Measurements from ENCODE around the gene KLHDC4. TPM values are rescaled to one million over a fixed set of nuclear protein-coding genes. Genes with fewer than 3 reads are reported as not detected.
"Not testable (repeated sequence)": the region's sequence is repeated elsewhere in the genome, so short reads cannot be mapped to it uniquely, and the experiment has no call there.

The KLHDC4 gene
- 10 to 100 TPM; 18.3 to 29.1 (median 23.6) TPM for polyA plus RNA-seq (ENCODE audit: insufficient read length in 10 of 10)
- long read RNA-seq, donor 1, full-length matches to known transcripts: 3 of 3 reads
- long read RNA-seq, donor 1, partial matches to known transcripts: 0 of 3 reads
- long read RNA-seq, donor 1, other reads (novel, unspliced or antisense): 0 of 3 reads
- long read RNA-seq, donor 2, full-length matches to known transcripts: 3 of 3 reads
- long read RNA-seq, donor 2, partial matches to known transcripts: 0 of 3 reads
- long read RNA-seq, donor 2, other reads (novel, unspliced or antisense): 0 of 3 reads
- long read RNA-seq, donor 3: 0 reads
- long read RNA-seq, donor 4: 0 reads
- long read RNA-seq, donor 5, full-length matches to known transcripts: 3 of 3 reads
- long read RNA-seq, donor 5, partial matches to known transcripts: 0 of 3 reads
- long read RNA-seq, donor 5, other reads (novel, unspliced or antisense): 0 of 3 reads
- long read RNA-seq, donor 6, full-length matches to known transcripts: 2 of 2 reads
- long read RNA-seq, donor 6, partial matches to known transcripts: 0 of 2 reads
- long read RNA-seq, donor 6, other reads (novel, unspliced or antisense): 0 of 2 reads
- long read RNA-seq, donor 7, full-length matches to known transcripts: 3 of 3 reads
- long read RNA-seq, donor 7, partial matches to known transcripts: 0 of 3 reads
- long read RNA-seq, donor 7, other reads (novel, unspliced or antisense): 0 of 3 reads
- long read RNA-seq, donor 8, full-length matches to known transcripts: 4 of 4 reads
- long read RNA-seq, donor 8, partial matches to known transcripts: 0 of 4 reads
- long read RNA-seq, donor 8, other reads (novel, unspliced or antisense): 0 of 4 reads
- long read RNA-seq, donor 9: 0 reads

GRCh38 chr16:87765776-87766484, at the start of gene KLHDC4:
TSS of gene KLHDC4 (minus strand) at chr16:87765986. CDS start at chr16:87765890, 96 bp downstream.
- DNase-seq: peak; percentile 84 to 97 (median 92)

- DNase-seq: no peak
Observed at GRCh38 chr16:87815567-87815966, 49.8 kb upstream of the KLHDC4 start.

- DNase-seq: no peak
Observed at GRCh38 chr16:87812200-87812656, 46.4 kb upstream of the KLHDC4 start.

- not testable (repeated sequence) for DNase-seq
Observed at GRCh38 chr16:87811454-87811853, 45.7 kb upstream of the KLHDC4 start.

- no peak for DNase-seq
Observed at GRCh38 chr16:87809150-87809902, 43.5 kb upstream of the KLHDC4 start.

- no peak for DNase-seq
Observed at GRCh38 chr16:87808108-87808507, 42.3 kb upstream of the KLHDC4 start.

GRCh38 chr16:87806641-87807546, 41.1 kb upstream of the KLHDC4 start:
- DNase-seq: peak in 2 of 3 donors; percentile 58 to 83

- no peak for DNase-seq
Observed at GRCh38 chr16:87806261-87806640, 40.5 kb upstream of the KLHDC4 start.

- no peak for DNase-seq
Observed at GRCh38 chr16:87803385-87803784, 37.6 kb upstream of the KLHDC4 start.

- no peak for DNase-seq
Observed at GRCh38 chr16:87802670-87803069, 36.9 kb upstream of the KLHDC4 start.

- DNase-seq: no peak
Observed at GRCh38 chr16:87801679-87802259, 36.0 kb upstream of the KLHDC4 start.

GRCh38 chr16:87800497-87800896, 34.7 kb upstream of the KLHDC4 start:
- no peak for DNase-seq

GRCh38 chr16:87795336-87795735, 29.6 kb upstream of the KLHDC4 start:
- no peak for DNase-seq

GRCh38 chr16:87794485-87795078, 28.8 kb upstream of the KLHDC4 start:
- no peak for DNase-seq

GRCh38 chr16:87792205-87792565, 26.4 kb upstream of the KLHDC4 start:
- no peak for DNase-seq

GRCh38 chr16:87791295-87792204, 25.8 kb upstream of the KLHDC4 start:
- no peak for DNase-seq

- no peak for DNase-seq
Observed at GRCh38 chr16:87790292-87791100, 24.7 kb upstream of the KLHDC4 start.

Data from muscle of back (tissue), 13 donors.